Suprapubic skin (tissue), 4 donors: ENCODE results near the gene UNC5CL.

ENCODE experiments used
- CTCF ChIP-seq, 2 donors: fragments of 200-600 bp in 1 of 2; fragments of 450-650 bp in 1 of 2; sonication (generic) in 1 of 2; IDR thresholded peaks; one replicate each; pipeline ENCODE4 v1.5.1; 2016 to 2019; ENCODE audit warnings: antibody characterized with exemption in 2 of 2, mild to moderate bottlenecking in 1 of 2, moderate library complexity in 1 of 2
- POLR2A ChIP-seq, 2 donors: fragments of 450-650 bp; IDR thresholded peaks; one replicate each; pipeline ENCODE4 v1.6.1; 2017; ENCODE audit warnings: antibody characterized with exemption in 2 of 2, mild to moderate bottlenecking in 2 of 2, moderate library complexity in 2 of 2
- POLR2AphosphoS5 ChIP-seq, 3 donors: sonication (generic); formaldehyde crosslinking; IDR thresholded peaks; one replicate each; pipeline ENCODE4 v1.6.1; 2017; ENCODE audit warnings: antibody characterized with exemption in 3 of 3

GRCh38 chr6:40978687-40979289, 60.2 kb downstream of the UNC5CL start:
- TF ChIP-seq POLR2A (IDR thresholded peaks at IDR 0.05) (no peak), CTCF (IDR thresholded peaks at IDR 0.05) (no peak), POLR2AphosphoS5 (IDR thresholded peaks at IDR 0.05) (no peak)
